GM21526 (cell line): Measurements from ENCODE around the gene LRP6.
"Not testable (repeated sequence)": the region's sequence is repeated elsewhere in the genome, so short reads cannot be mapped to it uniquely, and the experiment has no call there.

Experiments
- ATAC-seq: cut with Tn5 transposase; IDR thresholded peaks from one replicate; pipeline ENCODE4 v1.9.1; 2021; ENCODE audit warnings: moderate library complexity; ENCODE audit not compliant: unreplicated experiment, low FRiP score

Gene LRP6

DNA sequence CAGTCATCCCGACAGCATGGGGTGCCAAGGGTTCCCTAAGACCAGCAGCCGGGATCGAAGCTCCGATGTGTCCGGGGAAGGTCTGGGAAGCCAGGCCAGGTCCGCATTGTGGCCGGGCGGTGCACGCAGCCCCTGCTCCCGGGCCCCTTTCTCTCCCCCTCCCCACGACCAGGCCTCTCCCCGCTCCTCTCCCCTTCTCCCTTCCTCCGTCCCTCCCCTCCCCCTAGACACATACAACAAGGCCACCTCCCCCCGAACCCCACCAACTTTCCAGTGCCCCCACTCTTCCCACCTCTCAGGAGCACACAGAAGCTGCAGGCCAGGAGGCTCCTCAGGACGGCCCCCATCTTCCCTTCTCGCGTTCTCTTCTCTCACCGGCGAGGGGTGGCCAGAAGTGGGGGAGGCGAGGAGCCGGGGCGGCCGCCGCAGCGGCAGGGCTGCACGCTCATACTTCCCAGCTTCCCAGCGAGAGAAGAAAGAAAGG is 413 bp downstream of the LRP6 start:
- peak; percentile 23 for ATAC-seq

DNA sequence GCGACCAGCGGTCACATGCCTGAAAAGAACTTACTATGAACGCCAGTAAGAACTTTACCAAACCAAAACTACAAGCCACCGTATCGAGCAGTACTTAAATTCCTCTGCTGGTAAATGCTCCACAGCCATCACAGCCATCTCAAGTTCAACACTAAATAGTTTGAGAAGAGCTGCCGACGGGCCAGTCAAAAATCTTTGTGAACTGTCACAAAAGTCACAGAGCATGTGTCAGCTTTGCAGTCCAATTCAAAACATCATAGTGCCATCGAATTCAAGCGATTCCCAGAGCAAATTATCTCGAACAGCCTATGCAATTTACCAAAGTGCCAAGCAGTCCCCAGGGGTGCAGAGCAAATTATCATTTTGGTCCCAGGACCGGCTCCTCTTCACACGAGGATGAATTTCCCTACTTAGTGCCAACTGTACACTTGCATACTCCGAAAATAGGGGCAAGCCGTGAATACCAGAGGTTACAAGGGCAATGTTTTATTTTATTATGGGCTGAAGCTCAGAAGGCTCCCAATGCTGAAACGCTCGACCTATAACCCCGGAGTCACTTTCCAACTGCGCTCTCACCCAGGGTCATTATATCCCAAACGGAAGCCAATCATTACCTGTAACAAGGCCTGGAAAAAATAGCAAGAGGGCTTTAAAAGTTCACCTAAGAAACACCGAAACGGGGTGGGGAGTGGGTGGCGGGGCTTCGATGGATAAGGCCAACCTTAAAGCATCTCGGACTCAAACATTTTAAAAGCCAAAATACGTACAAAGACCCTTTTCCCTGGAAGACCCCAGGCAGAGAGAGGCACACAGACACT is 1.1 kb downstream of the LRP6 start:
- ATAC-seq, result no peak

DNA sequence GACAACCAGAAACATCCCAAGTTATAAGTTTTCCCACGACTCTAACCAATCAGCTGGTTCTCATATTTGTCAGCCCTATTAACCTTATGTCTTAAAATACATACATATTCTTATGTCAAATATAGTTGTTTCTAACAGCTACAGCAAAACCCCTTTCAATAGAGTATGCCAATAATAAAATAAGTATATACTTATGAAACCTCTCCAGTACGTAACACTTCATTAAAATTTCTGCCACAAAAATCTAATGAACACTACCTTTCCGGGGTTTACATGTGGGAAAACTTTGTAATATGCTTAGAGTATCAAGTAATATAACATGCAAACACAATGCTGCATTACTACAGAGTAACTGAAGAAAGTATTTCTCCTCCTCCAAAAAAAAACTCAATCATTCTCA is 1.8 kb downstream of the LRP6 start:
- ATAC-seq, result no peak

DNA sequence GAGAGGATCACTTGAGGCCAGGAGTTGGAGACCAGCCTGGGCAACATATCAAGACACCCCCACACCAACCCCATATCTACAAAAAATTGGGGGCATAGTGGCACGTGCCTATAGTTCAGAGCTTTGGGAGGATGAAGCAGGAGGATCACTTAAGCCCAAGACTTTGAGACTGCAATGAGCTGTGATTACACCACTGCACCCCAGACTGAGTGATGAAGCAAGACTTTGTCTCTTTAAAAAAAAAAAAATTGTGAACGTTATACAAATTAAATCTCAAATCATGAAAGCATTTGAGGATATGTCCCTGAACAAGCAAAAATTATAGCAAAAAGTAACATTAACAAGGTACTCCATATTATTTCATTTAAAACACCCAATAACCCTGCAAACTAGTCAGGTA is 2.9 kb downstream of the LRP6 start:
- ATAC-seq, result no peak

DNA sequence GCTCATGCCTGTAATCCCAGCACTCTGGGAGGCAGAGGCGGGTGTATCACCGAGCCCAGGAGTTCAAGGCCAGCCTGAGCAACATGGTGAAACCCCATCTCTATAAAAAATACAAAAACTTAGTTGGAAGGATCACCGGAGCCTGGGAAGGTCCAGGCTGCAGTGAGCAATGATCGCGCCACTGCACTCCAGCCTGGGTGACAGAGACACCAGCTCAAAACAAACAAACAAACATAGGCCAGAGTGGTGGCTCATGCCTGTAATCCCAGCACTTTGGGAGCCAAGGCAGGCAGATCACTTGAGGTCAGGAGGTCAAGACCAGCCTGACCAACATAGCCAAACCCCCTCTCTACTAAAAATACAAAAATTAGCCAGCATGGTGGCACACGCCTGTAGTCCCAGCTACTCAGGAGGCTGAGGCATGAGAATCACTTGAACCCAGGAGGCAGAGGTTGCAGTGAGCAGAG is 10.5 kb downstream of the LRP6 start:
- ATAC-seq, result not testable (repeated sequence)

DNA sequence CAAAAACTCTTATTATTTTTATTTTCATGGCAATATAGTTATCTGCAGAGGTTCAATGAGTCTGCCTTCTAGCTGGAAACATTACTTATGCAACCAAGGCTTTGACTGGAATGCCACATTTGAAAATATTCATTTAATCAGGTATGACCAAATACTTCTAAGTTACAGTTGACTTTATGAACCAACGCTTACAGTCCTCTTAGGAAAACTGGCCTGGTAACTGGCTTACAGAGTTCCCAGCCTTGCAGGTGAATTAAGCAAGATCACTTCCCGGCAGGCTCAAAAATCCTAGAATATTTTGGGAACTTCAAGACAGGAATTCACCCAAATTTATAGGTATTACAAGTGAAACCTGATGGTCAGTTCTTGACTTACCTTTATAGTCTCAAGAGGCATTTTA is 12.3 kb downstream of the LRP6 start:
- ATAC-seq, result no peak

DNA sequence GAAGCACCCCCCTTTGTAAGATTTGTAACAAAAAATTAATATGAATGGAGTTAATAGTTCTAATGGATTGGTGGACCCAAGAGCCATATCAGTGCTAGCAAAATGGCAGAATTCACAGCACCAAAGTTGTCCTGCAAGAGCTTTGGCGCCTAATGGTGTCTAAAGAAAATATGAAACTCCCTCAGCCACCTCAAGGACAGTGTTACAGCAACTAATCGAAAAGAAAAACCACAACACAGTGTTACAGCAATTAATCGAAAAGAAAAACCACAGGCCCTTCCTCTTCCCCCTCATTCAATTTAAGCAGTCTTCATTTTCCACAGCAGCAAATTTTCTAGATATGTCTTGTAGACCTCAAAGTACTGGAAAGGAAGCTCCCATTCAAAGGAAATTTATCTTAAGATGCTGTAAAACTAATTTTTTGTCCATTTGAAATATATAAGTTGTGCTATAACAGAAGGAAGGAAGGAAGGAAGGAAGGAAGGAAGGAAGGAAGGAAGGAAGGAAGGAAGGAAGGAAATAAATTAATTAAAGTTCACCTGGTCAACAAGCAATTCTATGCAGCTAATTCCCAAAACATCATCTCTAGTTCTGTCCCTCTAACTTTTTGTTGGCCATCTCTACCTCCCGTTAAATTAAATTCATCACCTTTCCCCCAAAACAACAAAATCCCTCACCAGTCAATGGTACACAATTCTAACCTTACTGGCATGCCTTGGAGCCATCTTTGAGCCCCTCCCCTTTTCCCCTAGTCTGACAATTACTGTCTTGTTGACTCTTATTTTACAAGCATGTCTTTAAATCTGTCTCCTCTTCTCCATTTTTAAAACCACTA is 17.4 kb downstream of the LRP6 start:
- ATAC-seq, result no peak

DNA sequence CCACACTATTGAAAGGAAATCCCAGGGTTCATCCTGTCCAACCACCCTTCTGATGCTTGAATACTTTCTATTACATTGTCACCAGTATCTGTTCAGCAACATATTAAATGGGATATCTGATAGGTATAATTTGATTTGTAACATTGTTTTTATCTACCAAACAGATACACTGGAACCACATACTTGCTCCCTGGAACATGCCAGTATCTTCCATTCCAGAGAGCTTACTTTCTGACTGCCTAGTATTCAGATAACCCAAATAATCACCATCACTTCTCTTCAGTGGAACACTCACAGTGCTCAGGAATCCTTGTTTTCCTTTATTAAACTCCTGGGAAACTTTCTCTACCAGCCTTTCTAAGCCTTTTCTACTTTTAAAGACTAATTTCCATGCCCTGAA is 19.3 kb downstream of the LRP6 start:
- no peak for ATAC-seq

DNA sequence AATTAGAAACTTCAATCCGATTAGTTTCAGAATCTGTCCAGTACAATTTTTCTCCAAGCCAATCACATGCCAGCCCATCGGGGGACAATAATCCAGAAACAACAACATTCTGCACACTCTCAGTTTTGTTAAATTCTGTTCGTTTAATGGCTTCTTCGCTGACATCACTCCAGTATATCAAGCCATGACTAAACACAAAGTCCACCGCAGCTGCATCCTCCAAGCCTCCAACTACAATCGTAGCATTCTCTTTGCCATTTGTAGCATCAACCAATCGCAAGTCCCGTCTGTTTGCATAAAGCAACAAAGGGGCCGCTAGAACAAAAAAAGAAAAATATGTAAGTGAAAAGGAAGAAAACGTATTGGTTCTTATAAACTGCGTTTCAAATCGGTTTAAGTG is 22.5 kb downstream of the LRP6 start:
- no peak for ATAC-seq

DNA sequence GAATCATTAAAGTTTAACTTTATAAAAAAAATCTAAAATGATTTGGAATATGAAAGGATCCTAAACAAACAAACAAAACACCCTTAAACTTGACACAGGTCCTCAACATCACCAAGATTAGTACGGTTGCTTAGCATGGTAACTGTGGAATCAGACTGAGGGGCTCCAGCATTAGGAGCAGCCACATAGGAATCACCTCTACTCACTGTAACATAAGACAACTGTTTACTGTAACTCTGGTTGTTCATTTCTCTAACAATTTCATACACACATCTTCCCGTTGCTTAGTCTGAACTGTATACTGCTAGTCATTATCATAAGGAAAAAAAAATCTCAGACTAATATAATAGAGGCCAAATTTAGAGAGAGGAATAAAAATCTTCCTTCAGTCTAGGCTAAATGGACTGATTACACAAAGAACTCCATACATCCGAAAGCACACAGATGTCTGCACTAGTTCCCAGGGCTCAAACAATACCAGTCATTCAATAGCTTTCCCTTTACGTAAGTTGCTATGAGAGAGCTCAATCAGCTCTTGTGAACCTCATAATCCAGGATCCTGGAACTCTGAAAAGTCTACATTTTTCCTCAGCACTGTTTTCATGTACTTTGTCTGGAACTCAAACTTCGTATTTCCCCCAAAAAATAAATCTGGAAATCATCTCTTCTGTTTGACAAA is 26.0 kb downstream of the LRP6 start:
- ATAC-seq, result no peak

DNA sequence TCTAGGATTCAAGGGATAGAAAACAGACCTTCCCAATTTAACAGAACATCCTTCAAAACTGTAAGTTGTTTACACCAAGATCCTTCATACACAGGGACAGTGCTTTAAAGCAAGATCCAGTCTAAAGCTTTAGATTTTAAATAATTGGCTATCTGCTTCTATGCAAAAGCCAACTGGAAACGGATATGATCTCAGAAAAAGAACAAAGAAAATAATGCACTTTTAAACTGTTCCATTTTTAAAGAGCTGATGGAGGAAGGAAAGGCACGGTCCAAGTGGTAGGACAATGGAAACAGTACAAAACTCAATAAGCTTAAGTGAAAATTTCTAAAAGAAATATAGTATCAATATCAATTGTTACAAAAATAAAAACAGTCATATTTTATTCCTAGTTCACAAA is 27.7 kb downstream of the LRP6 start:
- ATAC-seq, result no peak

DNA sequence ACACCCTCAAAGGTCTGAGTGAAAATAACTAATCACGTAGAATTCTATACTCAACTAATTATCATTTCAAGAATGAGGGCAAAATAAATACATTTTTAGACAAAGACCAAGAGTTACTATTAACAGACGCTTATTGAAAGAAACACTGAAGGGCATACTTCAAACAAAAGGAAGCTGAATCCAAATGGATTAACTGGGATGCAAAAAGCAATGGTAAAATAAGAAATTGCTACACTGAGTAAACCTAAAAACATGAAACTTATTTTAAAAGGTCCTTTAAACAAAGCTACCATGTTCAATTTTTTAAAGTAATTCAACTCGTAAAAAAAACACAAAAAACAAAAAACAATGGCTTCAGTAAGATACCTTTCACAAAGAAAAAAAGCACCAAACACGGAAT is 28.2 kb downstream of the LRP6 start:
- no peak for ATAC-seq

DNA sequence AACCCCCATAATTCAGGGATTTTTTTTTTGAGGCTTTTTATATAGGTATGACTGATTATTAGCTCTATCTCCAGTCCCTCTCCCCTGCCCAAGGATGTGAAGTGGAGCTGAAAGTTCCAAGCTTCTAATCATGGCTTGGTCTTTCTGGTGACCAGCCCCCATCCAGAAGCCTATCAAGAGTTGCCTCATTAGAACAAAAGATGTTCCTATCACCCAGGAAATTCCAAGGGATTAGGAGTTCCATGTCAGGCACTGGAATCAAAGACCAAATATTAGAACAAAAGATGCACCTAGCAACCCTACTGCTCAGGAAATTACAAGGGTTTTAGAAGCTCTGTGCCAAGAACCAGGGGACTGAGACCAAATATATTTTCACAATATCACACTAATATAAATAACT is 29.9 kb downstream of the LRP6 start:
- ATAC-seq, result no peak

DNA sequence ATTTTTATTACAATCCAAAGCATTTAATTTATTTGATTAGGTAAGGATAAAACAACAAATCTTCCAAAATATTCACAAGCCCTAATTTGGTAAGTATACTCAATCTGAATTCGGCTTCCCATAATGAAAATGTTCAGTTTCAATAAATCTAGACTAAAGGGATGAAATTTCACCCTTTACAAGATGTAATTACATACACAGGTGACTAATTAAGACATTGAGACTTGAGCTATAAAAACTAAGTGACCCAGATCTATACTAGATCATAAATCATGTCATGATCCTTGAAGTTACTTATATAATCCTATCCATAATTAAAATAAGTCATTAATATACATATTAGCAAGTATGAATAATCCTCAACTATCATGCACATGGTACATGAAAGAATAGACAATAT is 36.6 kb downstream of the LRP6 start:
- ATAC-seq, result no peak

DNA sequence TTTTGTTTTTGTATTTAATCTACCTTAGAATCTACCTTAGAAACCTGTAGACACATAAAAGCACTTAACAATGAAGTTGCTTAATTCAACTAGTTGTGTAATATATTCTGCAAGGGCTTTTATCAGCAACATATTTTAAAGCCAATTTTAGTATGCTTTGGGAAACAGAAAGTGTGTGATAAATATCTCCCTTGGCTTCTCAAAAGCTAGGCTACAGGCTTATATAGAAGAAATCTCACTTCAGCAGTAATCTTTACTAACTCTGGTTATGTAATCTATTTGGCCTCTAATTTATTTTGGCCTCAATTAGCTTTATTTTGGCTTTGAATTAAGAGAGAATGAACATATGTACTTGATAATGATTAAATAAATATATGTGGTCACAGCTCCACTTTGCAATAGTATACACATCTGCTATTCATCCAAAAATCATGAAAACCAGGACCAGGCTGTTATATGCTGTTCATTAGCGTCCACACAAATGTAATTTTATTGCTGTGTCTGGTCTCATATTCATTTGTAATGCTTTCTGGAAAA is 37.2 kb downstream of the LRP6 start:
- ATAC-seq, result no peak

DNA sequence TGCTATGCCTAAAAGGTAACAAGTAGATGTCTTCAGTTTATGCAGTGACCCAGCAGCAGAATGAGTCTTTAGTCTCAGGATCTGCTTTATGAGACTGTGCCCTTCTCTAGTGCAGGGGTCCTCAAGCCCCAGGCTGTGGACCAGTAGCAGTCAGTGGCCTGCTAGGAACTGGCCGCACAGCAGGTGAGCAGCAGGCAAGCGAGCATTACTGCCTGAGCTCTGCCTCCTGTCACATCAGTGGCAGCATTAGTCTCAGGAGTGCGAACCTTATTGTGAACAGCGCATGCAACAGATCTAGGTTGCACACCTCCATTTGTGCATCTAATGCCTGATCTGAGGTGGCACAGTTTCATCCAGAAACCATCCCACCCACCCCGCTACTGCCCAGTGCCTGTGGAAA is 38.4 kb downstream of the LRP6 start:
- ATAC-seq, result no peak

DNA sequence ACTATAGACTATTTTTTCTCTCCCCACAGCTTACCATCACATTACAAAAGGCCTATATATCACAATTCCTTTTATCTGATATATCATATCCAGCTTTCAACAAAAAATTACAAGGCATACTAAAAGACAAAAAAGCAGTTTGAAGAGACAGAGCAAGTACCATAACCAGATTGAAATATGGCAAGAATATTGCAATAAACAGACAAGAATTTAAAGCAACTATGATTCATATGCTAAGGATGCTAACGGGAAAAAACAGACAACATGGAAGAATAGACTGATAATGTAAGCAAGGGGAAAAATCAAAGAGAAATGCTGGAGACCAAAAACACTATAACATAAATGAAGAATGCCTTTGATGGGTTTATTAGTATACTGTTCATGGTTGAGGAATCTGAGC is 40.7 kb downstream of the LRP6 start:
- no peak for ATAC-seq

DNA sequence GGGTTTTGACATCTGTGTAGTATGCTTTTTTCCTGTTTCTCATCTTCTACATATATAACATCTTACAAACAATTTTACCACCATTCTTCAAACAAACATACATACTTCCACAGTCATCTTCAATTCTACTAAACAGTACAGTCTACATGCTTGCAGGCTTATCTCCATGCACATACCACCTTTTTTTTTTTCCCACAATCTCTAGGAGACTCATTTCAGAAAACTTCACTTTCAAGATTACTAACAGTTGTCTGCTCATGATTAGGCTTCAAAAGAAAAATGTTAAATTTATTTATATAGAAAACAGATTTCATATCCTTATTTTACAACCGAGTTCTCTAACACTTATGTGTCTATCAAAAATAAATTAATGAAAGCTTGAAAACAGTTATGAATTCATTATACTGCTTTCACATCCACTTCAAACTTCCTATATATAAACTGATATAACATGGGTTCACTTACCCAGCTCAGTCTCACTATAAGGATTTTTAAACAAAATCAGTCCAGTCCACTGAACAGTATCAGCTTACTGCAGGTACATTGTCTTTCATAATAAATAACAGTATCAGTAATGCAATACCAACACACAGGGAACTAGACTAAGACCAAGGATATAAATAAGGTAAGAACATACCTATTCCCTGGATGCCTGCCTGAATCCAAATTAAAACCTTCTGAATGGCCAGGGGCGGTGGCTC is 42.5 kb downstream of the LRP6 start:
- no peak for ATAC-seq

DNA sequence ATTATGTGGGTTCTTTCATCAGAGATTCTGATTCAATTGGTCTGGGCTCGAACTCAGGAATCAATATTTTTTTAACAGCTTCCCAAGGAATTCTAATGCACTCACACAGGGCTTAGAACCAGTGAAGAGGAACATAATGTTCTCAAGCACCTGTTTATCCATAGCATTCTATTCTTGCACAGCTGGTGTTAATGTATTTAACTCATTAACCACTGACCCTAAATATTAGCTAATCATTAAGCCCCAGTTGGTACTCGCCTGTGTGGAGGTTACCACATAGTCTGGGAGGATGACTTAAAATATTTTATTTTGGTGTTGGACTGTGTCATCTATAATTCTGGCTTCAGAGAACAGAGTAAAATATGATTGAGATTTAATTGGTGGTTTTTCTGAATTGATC is 45.3 kb downstream of the LRP6 start:
- ATAC-seq, result no peak

DNA sequence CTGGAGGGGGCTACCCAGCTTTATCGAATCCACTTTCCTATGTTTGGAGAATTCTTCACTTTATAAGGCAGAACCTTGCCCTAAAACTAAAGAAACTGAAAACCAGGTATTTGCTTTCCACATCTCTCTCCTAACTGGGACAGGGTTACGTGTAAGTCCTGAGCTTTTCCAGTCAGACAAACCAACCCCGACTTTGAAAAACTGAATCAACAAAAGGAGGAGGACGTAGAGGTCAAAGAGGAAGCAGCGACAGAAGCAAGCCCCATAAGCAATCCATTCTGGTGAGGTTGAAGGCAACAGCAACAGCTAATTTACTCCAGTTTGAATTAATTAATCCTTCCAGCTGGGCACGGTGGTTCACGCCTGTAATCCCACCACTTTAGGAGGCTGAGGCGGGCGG is 47.2 kb downstream of the LRP6 start:
- no peak for ATAC-seq
